Left cardiac atrium (tissue), 4 donors: ENCODE measurements around the gene UBAP2L. TPM values are rescaled to one million over a fixed set of nuclear protein-coding genes. Genes with fewer than 3 reads are reported as not detected.
A peak's percentile ranks its signal among the peaks of the same experiment; 100 is the strongest.
"Not testable (repeated sequence)": the region's sequence is repeated elsewhere in the genome, so short reads cannot be mapped to it uniquely, and the experiment has no call there.

ENCODE experiments used
- ATAC-seq, 2 donors: fragments of 200-7000 bp; cut with Tn5 transposase; one replicate each; pipeline ENCODE4 v1.9.1; 2020; ENCODE audit warnings: mild to moderate bottlenecking in 2 of 2, moderate library complexity in 2 of 2
- DNase-seq: peaks from one replicate; pipeline ENCODE4 v3.0.0-alpha.2; 2020
- intact Hi-C, 2 donors: fragments of 100-400 bp; cut with DNase I; formaldehyde crosslinking; loops; one replicate each; pipeline versions ENCODE4 v1.14.1 to v1.15.1; 2022 to 2023
- total RNA-seq, 2 donors: library from RNA; stranded (reverse); fragmentation: NEBNext Ultra II Directional; extraction: Animal tissue kit (Norgen Biotek cat#: 25700); gene quantifications; one replicate each; pipeline ENCODE4 v1.2.1, GENCODE V29; 2021
- donor health status: DM: no; HTN: yes; CAD: no.
- donor health status: DM: no; HTN: yes; CAD: no; lungs with severe emphysema.
- donor health status: DM: yes; HTN: yes; CAD: no.
- donor health status: Dilated cardiomyopathy.

The UBAP2L gene
- total RNA-seq, 2 donors from 2014 or later = 88.5 to 106 TPM

DNA sequence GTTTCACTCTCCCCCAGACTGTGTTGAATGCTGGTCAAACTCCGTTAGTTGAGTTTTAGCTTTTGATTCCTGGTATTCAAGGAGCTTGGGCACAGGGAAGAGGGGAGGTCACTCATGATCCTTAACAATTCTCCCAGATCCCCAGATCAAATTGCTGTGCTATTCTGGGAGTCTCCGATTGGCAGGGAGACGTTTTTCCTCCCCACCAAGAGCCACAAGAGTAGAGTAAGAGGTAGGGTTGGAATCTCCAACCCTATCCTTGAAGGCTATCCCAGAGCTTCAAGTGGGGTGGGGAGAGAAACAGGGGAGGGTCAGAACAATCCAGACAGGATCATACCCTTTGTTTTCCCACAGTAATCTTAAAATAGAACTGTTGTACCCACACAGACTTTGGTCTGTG lies 28.3 kb upstream of the UBAP2L start:
- no peak for ATAC-seq
- intact Hi-C loops = no loop called here

DNA sequence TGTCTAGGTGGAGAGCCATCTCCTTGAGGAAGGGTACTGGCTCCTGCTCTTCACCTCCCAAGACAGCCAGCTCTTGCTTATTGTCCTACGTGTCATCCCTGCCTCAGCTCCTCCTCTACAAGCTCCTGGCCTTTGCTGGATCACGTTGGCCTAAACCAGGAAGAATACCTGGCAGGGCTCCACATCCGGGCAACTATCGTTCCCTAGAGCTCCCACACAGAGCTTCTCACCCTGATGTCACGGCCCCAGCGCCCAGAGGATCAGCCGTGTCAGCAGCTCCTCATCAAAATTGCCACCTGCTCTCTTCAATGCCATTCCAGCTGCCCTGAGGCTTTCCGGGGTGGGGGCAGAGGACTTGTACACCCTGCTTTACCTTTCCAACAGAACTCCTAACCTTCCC lies 26.9 kb upstream of the UBAP2L start:
- intact Hi-C loops = no loop called here
- DNase-seq = peak; percentile 59
- peak; percentile 45 to 53 for ATAC-seq

More for the DNA sequence above, 28.3 kb upstream of the UBAP2L start:
- DNase-seq = no peak

DNA sequence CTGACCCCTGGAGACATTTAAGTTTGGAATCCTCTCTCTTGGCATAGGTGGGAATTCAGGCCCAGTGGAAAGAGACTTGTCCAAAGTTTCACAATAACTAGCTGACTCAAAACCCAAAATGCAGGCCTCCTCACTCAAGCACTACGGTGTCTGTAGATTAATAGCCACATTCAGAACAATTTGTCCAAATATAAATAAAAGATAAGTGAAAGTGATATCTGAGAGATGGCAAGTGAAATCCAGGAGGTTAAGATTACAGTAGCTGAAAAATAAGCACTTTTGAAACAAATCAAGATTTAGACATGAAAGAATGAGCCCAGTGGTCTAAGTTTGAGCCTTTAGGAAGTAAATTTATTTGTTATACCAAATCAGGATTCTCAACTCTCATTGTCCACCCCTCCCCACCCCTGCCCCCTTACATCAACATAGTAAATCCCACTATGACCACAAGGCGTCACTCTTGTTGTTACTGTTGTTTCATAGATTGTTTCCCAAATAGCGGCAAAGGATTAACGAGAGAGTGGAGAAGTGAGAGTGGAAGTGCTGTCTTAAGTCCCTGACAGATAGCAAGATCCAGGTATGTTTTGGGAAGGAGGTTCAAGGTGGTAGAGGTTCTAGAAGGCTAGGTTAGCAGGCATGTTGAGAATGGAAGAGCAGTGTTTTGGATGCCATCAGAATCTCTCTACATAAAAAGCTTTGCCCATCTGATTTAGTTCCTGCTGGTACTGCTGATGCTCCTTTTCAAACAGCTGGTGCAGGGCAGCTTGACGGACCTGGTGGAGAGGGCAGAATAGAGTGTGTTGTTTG lies 21.8 kb upstream of the UBAP2L start:
- intact Hi-C loops = loop anchor here in 1 of 2 donors (2.0 kb wide), 1 partner anchor 74 kb away; the partner anchor contains the start of gene HAX1
- peak; percentile 78 to 84 for ATAC-seq
- DNase-seq = no peak

DNA sequence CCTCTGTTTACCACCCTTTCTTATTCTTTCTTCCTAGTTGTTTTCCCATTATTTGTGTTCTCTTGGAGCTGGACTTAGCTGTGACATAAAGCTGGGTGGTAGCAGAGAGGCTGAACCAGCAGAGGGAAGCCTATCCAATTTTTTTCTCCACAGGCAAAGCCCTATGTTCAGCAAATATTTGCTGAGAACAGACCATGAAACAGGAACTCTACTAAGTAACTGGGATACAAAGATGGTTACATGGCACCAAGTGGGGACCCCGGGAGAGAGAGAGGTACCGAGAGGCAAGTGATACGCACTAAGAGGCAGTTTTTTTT lies 21.2 kb upstream of the UBAP2L start:
- ATAC-seq = peak in 1 of 2 donors; percentile 21
- DNase-seq = no peak
- intact Hi-C loops = loop anchor here in 1 of 2 donors (2.0 kb wide), 1 partner anchor 73 kb away; the partner anchor contains the start of gene HAX1

DNA sequence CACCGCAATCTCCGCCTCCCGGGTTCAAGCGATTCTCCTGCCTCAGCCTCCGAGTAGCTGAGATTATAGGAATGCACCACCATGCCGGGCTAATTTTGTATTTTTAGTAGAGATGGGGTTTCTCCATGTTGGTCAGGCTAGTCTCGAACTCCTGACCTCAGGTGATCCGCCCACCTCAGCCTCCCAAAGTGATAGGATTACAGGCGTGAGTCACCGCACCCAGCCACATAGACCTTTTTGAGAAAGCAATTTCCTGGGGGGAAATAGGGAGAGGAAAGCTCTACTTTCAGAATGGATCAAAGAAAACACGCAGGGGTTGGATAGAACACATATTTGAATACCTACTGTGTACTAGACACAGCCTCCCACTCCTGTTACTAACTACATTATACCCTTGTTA lies 15.0 kb upstream of the UBAP2L start:
- intact Hi-C loops, ATAC-seq, DNase-seq: not testable (repeated sequence)

DNA sequence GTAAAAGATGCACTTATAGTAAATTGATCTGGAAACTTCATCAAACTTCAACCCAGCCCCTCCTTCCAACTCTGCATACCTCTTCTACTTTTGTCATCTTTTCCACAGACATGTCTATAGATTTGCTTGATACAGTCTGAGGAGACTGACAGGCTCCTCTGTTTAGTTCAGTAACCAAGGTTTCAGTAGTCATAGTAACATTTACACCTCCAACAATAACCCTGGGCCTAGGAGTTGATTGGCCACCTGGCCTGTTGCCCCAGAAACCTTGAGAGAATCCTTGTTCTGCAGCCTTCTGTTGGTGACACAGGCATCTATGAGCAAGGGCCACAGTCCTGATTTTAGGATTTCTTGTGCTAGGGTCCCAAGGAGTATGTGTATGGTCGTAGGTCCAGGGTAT lies 14.6 kb upstream of the UBAP2L start, which contains the start of gene CFAP141:
Gene CFAP141 (minus strand): TSS at position 138 of the 400 bp plus-strand sequence. CDS start 26 bp downstream, at position 112.
- intact Hi-C loops = no loop called here
- DNase-seq = no peak
- ATAC-seq = no peak

DNA sequence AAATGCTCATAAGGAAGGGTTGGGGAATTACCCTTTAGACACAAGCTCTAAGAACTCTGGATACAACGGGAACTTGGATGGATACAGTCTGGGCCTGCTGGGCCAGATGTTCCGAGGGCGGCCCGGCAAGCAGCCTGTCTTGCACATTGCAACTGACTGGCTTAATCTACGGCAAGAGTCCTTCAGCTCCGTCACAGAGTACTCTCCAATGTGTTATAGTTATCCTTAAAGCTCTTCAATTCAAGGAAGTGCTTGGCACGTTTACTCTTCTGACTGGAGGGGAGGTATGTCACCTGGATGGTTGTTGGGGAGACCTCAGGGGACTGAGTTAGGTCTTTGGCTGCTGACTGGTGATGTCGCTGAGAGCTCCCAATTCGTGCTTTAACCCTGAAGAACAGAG lies 13.5 kb upstream of the UBAP2L start:
- intact Hi-C loops = no loop called here
- ATAC-seq = no peak

DNA sequence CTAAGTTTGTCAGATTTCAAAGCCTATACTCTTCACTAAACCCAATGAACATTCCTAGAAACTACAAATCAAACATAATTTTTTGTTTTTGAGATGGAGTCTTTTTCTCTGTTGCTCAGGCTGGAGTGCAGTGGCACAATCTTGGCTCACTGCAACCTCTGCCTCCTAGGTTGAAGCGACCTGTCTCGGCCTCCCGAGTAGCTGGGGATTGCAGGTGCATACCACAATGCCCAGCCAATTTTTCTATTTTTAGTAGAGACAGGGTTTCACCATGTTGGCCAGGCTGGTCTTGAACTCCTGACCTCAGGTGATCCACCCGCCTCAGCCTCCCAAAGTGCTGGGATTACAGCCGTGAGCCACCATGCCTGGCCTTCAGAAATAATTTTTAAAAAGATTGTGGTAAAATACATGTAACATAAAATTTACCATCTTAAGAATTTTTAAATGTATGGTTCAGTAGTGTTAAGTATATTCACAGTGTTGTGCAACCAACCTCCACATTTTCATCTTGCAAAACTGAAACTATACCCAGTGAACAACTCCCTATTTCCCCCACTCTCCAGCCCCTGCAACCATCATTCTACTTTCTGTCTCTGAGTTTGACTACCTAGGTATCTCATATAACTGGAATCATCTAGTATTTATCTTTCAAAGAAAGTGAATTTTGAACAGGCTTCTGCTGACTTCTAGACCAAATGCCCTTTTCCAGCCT lies 11.9 kb upstream of the UBAP2L start:
- DNase-seq (no peak), ATAC-seq (no peak)
- intact Hi-C loops = no loop called here

More for the DNA sequence above, 13.5 kb upstream of the UBAP2L start:
- DNase-seq = no peak

DNA sequence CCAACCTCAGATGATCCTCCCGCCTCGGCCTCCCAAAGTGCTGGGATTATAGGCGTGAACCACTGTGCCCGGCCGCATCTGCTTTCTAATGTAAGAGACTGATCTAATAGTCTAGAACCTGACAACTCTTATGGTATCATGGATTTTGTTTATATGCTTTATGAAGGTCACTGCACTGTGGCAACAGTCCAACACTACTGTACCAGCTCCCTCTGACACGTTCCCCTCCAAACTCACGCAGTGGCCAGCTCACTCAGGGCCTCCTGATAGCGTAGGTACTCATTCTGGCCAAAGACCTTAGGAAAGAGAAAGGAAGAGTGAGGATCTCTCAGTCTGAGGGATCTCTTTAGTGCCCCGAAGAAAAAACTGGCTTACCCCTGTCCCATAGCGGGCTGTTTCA lies 8.7 kb upstream of the UBAP2L start:
- DNase-seq (no peak), ATAC-seq (peak; percentile 57 to 82)
- intact Hi-C loops = no loop called here

DNA sequence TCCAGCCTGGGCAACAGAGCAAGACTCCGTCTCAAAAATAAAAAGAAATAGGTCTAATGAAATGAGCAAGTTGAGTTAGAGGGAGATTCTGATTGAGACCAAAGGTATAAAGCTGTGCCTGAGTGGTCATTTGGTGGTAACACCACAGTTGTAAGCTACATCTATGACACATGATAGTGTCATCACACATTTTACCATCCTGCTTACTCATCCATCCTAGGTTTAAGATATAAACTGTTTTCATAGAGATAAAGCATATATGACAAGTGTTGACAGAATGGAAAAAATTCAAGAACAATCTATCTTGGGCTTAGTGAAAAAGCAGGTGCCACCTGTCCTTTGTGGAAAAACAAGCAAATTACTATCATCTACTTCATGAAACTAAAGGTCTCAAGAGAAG lies 7.5 kb upstream of the UBAP2L start:
- DNase-seq (no peak), ATAC-seq (peak in 1 of 2 donors; percentile 41)
- intact Hi-C loops = no loop called here

DNA sequence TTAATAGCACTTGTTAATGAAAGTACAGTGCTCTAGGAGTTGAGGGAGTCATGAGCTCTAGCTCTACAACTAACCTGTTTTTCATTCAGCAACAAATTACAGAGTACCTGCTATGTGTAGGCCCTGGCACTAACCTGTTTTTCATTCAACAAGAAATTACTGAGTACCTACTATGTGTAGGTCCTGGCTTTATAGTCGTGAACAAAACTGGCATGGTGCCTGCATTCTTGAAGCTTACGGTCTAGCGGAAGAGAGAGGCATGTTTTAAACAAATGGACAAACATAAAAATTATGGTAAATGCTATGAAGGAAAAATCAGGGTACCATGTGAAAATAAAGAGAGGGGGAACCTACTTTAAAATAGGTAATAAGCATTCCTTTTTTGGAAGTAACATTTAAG lies 2.2 kb upstream of the UBAP2L start:
- intact Hi-C loops = no loop called here
- no peak for DNase-seq
- ATAC-seq = no peak

DNA sequence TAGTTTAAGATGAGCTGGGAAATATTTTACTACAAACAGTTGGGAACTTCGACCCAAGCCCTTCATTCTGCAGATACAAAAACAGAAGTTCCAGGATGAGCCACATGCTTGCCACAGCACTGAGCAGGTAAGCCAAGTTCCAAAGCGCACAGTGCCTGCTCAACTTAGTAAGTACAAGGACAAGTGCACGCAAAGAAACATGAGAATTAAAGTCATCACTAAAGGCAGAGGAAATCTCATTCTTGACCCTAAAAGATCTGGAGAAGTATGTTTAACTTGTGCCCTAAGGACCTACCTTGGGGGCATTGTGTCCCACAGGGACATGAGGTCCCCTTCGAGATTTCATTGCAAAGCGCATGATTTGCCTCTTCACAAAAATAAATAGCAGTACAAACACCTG lies 1.2 kb upstream of the UBAP2L start:
- ATAC-seq = no peak
- intact Hi-C loops = no loop called here
- no peak for DNase-seq

DNA sequence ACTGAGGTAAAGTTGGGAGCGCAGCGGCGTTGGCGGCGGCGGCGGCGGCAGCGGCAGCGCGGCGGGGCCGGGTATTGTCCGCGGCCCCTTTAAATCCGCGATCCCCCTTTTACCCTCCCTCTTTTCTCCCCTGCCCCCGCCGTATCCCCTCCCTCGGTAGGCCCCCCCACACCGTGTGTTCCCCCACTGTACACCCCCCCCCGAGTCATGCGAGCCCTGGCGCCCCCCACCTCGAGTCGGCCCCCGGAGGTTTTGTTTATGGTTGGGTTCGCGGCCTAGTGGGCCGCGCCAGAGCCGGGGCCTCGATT lies 169 bp downstream of the UBAP2L start:
- intact Hi-C loops = no loop called here
- ATAC-seq (no peak), DNase-seq (no peak)

DNA sequence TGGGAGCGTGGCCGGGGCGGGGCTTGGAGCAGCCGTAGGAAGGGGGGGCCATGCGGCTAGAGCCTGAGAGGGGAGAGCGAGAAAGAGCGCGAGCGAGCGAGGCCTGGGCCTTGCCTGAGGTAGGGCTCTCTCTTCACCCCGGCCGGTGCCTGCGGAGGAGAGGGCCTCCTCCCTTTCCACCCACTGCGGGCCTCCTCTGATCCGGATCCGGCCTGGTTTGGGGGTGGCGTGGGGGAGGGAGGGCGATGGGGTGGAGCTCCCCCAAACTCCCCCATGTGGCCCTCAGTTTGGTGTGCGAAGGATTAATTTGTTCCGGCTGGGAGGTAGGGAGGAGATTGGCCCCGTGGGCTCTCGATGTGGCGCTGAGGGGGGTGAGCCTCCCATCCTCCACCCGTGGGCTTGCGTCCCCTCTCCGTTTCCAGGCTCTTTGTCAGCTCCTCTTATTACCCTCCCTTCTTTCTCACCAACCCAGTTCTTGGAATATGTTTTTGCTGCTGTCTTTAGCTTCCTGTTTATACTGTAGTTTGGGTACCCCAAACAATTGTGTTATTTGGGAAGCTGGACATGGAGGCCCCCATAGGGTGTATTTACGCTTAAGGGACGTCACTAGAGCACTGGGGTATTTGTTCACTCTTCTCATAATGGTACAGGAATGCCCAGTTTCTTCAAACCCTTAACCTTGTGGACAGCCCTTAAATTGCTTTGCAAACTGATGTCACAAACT lies 685 bp downstream of the UBAP2L start:
- intact Hi-C loops = no loop called here
- ATAC-seq = peak; percentile 27 to 64
- DNase-seq = peak; percentile 68

DNA sequence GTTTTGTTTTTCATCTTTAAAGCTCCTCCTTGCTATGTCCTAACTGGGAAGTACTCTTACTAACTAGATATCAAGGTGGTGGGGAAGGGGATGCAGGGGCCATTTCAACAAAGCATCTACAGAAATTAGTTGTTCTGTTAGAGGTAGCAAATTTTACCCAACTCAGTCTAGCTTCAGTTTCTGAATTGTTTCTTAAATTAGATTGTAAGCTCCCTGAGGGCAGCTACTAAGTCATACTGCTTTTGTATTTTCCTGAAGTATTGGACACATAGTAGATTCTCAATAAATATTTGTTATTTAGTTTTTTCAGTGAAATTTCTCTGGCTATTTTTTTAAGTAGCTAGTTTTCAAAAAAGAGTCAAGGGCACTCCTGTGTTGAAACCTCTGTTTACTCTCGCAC lies 1.8 kb downstream of the UBAP2L start:
- ATAC-seq = no peak
- intact Hi-C loops = no loop called here

DNA sequence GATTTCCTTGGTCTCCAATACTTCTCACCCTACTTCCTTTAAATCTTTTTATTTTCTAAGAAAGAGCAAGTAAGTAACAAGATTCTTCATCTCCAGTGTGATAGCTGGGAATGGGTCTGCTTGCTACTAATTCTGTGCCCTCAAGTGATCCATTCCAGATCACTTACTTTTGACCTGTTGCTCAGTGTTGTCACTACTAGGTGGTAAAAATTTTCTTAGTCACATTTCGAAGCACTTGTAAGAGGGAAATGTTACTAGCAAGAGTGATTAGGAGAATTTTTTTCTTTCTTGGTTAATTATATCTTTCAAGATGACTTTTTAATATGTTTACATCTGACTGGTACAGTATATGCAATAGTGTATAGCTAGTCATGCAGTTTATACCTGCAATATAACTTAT lies 2.2 kb downstream of the UBAP2L start:
- DNase-seq (no peak), ATAC-seq (no peak)
- intact Hi-C loops = no loop called here

More for the DNA sequence above, 1.8 kb downstream of the UBAP2L start:
- DNase-seq = no peak

DNA sequence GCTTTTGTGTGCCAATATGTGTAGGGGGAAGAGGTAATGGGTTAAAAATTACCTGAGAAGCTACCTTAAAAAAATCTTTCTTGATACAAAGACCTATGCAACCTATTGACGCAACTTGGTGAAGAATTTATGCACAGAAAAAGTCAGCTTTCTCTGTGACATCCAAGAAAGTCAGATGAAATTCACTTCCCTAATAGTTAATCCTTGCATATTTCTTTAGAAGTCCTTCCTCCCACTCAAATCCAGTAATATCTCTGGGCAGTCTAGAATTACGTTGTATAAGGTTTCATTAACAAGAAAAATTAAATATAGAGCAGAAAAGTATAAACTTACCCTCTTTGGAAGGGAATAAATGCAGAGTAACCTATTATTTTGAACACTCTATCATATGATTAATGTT lies 2.9 kb downstream of the UBAP2L start:
- intact Hi-C loops = no loop called here
- ATAC-seq (no peak), DNase-seq (no peak)

DNA sequence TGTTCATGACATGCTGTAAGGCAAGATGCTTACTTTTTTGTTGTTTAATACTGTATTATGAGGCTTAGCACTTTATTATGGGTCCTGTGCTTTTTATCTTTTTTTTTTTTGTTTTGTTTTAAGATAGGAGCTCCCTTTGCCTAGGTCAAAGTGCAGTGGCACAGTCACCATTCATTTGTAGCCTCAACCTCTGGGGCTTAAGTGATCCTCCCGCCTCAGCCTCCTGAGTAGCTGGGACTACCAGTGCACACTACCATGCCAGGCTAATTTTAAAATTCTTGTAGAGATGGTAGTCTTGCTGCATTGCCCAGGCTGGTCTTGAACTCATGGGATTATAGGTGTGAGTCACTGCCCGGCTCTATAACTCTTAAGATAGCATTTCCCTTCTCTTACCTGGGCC lies 4.6 kb downstream of the UBAP2L start:
- DNase-seq (no peak), ATAC-seq (no peak)
- intact Hi-C loops = no loop called here

DNA sequence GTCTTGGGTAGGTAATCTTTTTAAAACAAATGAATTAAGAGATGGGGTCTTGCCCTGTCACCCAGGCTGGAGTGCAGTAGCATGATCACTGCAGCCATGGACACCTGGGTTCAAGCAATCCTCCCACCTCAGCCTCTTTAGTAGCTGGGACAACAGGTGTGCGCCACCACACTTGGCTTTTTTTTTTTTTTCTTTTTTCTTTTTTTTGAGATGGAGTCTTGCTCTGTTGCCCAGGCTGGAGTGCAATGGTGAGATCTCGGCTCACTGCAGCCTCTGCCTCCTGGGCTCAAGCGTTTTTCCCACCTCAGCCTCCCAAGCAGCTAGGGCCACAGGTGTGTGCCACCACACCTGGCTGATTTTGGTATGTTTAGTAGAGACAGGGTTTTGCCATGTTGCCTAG lies 10.4 kb downstream of the UBAP2L start:
- DNase-seq, ATAC-seq, intact Hi-C loops: not testable (repeated sequence)

DNA sequence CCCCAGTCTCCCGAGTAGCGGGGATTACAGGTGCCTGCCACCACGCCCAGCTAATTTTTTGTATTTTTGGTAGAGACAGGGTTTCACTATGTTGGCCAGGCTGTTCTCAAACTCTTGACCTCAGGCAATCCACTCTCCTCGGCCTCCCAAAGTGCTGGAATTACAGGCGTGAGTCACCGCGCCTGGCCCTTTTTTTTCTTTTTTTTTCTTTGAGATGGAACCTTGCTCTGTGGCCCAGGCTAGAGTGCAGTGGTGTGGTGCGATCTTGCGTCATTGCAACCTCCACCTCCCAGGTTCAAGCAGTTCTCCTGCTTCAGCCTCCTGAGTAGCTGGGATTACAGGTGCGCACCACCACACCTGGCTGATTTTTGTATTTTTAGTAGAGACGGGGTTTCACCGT lies 12.4 kb downstream of the UBAP2L start:
- ATAC-seq, DNase-seq, intact Hi-C loops: not testable (repeated sequence)
